ENCODE results near the gene OSBPL1A.
A peak's percentile ranks its signal among the peaks of the same experiment; 100 is the strongest.
"Not testable (repeated sequence)": the region's sequence is repeated elsewhere in the genome, so short reads cannot be mapped to it uniquely, and the experiment has no call there.

Gene OSBPL1A

GRCh38 chr18:24359787-24360530 lies 37.7 kb downstream of the OSBPL1A start:
- H3K36me3 ChIP-seq (ENCODE audit: control insufficient read depth, insufficient read depth, low read length); H3K4me3 ChIP-seq (replicated peaks; ENCODE audit: low read depth, low read length); H3K27me3 ChIP-seq (replicated peaks; ENCODE audit: control insufficient read depth, insufficient read depth, low read length): not testable (repeated sequence)
- peak; percentile 26 for DNase-seq (ENCODE audit: extremely low read depth, insufficient read length)
- peak; percentile 42 for TF ChIP-seq CTCF (IDR thresholded peaks at IDR 0.05; ENCODE audit: insufficient read depth, low read length, poor library complexity, severe bottlenecking)

DNA sequence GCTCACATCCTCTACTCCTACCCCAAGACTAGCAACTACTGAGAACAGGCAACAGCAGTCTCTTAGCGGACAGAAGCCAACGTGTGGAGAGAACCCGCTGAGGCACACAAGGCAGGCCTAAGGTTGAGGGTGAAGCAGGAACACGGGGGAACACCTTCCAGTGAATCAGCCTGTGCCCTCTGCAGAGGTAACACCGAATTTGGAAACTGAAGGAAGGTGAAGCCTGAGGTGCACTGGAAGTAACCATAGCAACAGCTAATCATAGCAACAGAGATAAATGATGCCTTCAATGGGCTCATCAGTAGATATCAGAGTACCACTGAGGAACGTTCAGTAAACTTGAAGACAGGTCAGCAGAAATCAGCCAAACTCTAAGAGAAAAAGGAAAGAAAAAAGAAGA lies 43.3 kb downstream of the OSBPL1A start:
- no peaks in the 10 kb centered on the region for H3K27me3 ChIP-seq (replicated peaks; ENCODE audit: control insufficient read depth, insufficient read depth, low read length)
- no peaks in the 10 kb centered on the region for H3K36me3 ChIP-seq (ENCODE audit: control insufficient read depth, insufficient read depth, low read length)
- no peak for TF ChIP-seq CTCF (IDR thresholded peaks at IDR 0.05; ENCODE audit: insufficient read depth, low read length, poor library complexity, severe bottlenecking)
- no peak for DNase-seq (ENCODE audit: extremely low read depth, insufficient read length)
- no peak overlapping the region for H3K4me3 ChIP-seq (replicated peaks; ENCODE audit: low read depth, low read length)

DNA sequence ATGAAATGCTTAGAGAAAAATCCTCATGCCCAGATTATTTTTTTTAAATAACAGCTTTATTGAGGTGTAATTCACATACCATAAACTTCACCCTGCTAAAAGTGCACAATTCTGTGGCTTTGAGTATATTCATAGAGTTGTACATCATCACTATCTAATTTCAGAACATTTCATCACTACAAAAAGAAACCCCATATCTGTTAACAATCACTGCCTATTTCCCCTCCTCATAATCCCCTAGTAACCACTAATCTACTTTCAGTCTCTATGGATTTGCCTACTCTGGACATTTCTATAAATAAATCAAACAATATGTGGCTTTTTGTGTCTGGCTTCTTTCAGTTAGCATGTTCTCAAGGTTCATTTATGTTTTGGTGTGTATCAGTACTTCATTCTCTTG lies 51.4 kb downstream of the OSBPL1A start:
- H3K4me3 ChIP-seq (replicated peaks; ENCODE audit: low read depth, low read length): no peak overlapping the region
- TF ChIP-seq CTCF (IDR thresholded peaks at IDR 0.05; ENCODE audit: insufficient read depth, low read length, poor library complexity, severe bottlenecking): no peak
- no peaks in the 10 kb centered on the region for H3K27me3 ChIP-seq (replicated peaks; ENCODE audit: control insufficient read depth, insufficient read depth, low read length)
- DNase-seq (ENCODE audit: extremely low read depth, insufficient read length): no peak
- no peaks in the 10 kb centered on the region for H3K36me3 ChIP-seq (ENCODE audit: control insufficient read depth, insufficient read depth, low read length)

DNA sequence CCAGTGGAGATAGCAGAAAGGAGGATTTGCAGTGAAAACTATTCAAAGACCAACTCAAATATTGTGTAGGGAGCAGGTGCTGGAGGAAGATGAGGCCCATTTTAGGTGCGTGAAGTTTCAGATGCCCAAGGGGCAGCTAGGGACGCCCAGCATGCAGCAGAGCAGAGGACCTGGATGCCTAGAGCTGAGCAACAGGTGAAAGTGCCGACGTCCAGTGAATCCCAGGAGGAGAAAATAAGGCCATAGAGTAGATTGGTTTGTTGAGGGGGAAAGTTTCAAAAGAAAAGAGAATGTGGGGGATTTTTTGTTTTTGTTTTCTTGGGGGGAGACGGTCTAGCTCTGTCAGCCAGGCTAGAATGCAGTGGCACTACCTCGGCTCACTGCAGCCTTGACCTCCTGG lies 53.1 kb downstream of the OSBPL1A start:
- Histone ChIP-seq H3K27me3 (replicated peaks; ENCODE audit: control insufficient read depth, insufficient read depth, low read length) (no peaks in the 10 kb centered on the region), H3K4me3 (replicated peaks; ENCODE audit: low read depth, low read length) (no peak overlapping the region), H3K36me3 (ENCODE audit: control insufficient read depth, insufficient read depth, low read length) (no peaks in the 10 kb centered on the region)
- no peak for DNase-seq (ENCODE audit: extremely low read depth, insufficient read length)
- no peak for TF ChIP-seq CTCF (IDR thresholded peaks at IDR 0.05; ENCODE audit: insufficient read depth, low read length, poor library complexity, severe bottlenecking)

DNA sequence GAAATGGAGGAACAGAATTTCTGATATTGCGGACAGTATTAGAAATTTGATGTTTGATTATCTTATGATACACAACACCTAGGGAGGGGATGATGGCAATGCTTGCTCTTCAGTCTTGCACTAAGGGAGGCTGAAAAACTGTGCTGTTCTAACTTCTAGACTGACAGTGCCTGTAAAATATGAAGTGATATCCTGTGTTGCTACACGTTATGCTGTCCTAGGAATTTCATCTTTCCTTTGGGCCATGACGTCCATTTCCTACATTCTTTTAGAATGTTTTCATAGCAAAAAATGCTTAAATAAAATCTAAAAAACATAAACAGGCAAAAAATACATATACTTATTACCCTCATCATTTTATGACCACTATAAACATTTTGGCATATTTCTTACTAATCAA lies 55.3 kb downstream of the OSBPL1A start:
- no peaks in the 10 kb centered on the region for H3K27me3 ChIP-seq (replicated peaks; ENCODE audit: control insufficient read depth, insufficient read depth, low read length)
- no peak for DNase-seq (ENCODE audit: extremely low read depth, insufficient read length)
- no peaks in the 10 kb centered on the region for H3K36me3 ChIP-seq (ENCODE audit: control insufficient read depth, insufficient read depth, low read length)
- TF ChIP-seq CTCF (IDR thresholded peaks at IDR 0.05; ENCODE audit: insufficient read depth, low read length, poor library complexity, severe bottlenecking): no peak
- H3K4me3 ChIP-seq (replicated peaks; ENCODE audit: low read depth, low read length): no peak overlapping the region

DNA sequence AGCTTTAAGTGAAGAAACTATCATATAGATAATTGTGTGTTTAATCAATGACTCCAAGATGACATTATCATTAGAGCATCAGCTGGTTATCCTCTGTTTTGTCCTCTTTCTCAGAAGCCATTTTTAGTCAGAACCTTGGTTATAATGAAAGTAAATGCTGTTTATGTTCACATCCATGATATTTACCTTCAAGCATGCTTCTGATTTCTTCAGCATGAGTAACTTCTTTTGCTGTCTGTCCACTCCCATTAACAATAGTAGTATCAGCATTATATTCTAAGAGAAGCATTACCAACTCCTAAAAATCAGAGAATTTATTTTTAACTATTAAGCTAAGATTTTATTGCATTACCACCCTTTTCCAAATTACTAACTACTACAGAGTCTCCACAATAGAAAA lies 56.3 kb downstream of the OSBPL1A start:
- H3K36me3 ChIP-seq (ENCODE audit: control insufficient read depth, insufficient read depth, low read length): no peaks in the 10 kb centered on the region
- H3K27me3 ChIP-seq (replicated peaks; ENCODE audit: control insufficient read depth, insufficient read depth, low read length): no peaks in the 10 kb centered on the region
- DNase-seq (ENCODE audit: extremely low read depth, insufficient read length): no peak
- TF ChIP-seq CTCF (IDR thresholded peaks at IDR 0.05; ENCODE audit: insufficient read depth, low read length, poor library complexity, severe bottlenecking): no peak
- no peak overlapping the region for H3K4me3 ChIP-seq (replicated peaks; ENCODE audit: low read depth, low read length)
